Progenitor cell of endocrine pancreas (in vitro differentiated cells): ENCODE measurements around the gene SLC25A41. TPM values are rescaled to one million over a fixed set of nuclear protein-coding genes. Genes with fewer than 3 reads are reported as not detected.

ENCODE experiments used
- DNase-seq: peaks from one replicate; pipeline ENCODE4 v3.0.0; 2021; ENCODE audit warnings: low spot score; ENCODE audit not compliant: unreplicated experiment
- H3K27ac Mint-ChIP-seq: 2 replicates; pipeline ENCODE4 v1.8.0; 2021; ENCODE audit warnings: mild to moderate bottlenecking, moderate library complexity, mixed read lengths
- H3K27me3 Mint-ChIP-seq: 2 replicates; pipeline ENCODE4 v1.8.0; 2021; ENCODE audit warnings: mixed read lengths
- H3K36me3 Mint-ChIP-seq: 2 replicates; pipeline ENCODE4 v1.8.0; 2022; ENCODE audit warnings: mixed read lengths; ENCODE audit not compliant: insufficient read depth
- H3K4me1 Mint-ChIP-seq: 2 replicates; pipeline ENCODE4 v1.8.0; 2021; ENCODE audit warnings: low read depth, mixed read lengths
- H3K4me3 Mint-ChIP-seq: 2 replicates; pipeline ENCODE4 v1.8.0; 2021; ENCODE audit warnings: low read depth, mild to moderate bottlenecking, moderate library complexity, mixed read lengths
- H3K9me3 Mint-ChIP-seq: 2 replicates; pipeline ENCODE4 v1.8.0; 2021; ENCODE audit warnings: low read depth, mixed read lengths
- CTCF ChIP-seq: fragments of 200-600 bp; sonication (generic); IDR thresholded peaks from one replicate; pipeline ENCODE4 v1.5.0; 2021; ENCODE audit warnings: antibody characterized with exemption, mild to moderate bottlenecking; ENCODE audit not compliant: unreplicated experiment
- total RNA-seq: library from RNA; stranded (reverse); gene quantifications from 2 replicates; pipeline ENCODE4 v1.2.1, GENCODE V29; 2021

Gene SLC25A41
- total RNA-seq, 1 donor from 2014 or later = 1.4 TPM

- Mint-ChIP-seq H3K9me3 (no peaks in the 10 kb centered on the region), H3K4me3 (no peak overlapping the region), H3K27me3 (no peaks in the 10 kb centered on the region), H3K4me1 (peaks cover 15% of the 10 kb centered on the region), H3K36me3 (peaks cover 14% of the 10 kb centered on the region), H3K27ac (no peak overlapping the region)
- no peak for TF ChIP-seq CTCF
- no peak for DNase-seq
These were observed 17.9 kb downstream of the SLC25A41 start for GRCh38 chr19:6415591-6416190.

- no peak for DNase-seq
- H3K36me3 Mint-ChIP-seq = peaks cover 13% of the 10 kb centered on the region
- peaks cover 15% of the 10 kb centered on the region for H3K4me1 Mint-ChIP-seq
- no peaks in the 10 kb centered on the region for H3K27me3 Mint-ChIP-seq
- H3K27ac Mint-ChIP-seq = no peak overlapping the region
- no peaks in the 10 kb centered on the region for H3K9me3 Mint-ChIP-seq
- TF ChIP-seq CTCF = no peak
- no peak overlapping the region for H3K4me3 Mint-ChIP-seq
These were observed 18.6 kb downstream of the SLC25A41 start for GRCh38 chr19:6414793-6415590.

GRCh38 chr19:6413721-6414643 is 19.6 kb downstream of the SLC25A41 start:
- no peak for DNase-seq
- Mint-ChIP-seq H3K27ac (peak overlapping the region; percentile 78), H3K36me3 (peaks cover 12% of the 10 kb centered on the region)

GRCh38 chr19:6413291-6413690 is 20.3 kb downstream of the SLC25A41 start:
- H3K27ac Mint-ChIP-seq = peak overlapping the region; percentile 76
- H3K4me1 Mint-ChIP-seq = peaks cover 15% of the 10 kb centered on the region
- peaks cover 10% of the 10 kb centered on the region for H3K36me3 Mint-ChIP-seq
- DNase-seq = no peak
- no peaks in the 10 kb centered on the region for H3K9me3 Mint-ChIP-seq
- H3K27me3 Mint-ChIP-seq = no peaks in the 10 kb centered on the region
- TF ChIP-seq CTCF = no peak
- no peak overlapping the region for H3K4me3 Mint-ChIP-seq

More at GRCh38 chr19:6413721-6414643, 19.6 kb downstream of the SLC25A41 start:
- H3K9me3 Mint-ChIP-seq = no peaks in the 10 kb centered on the region
- peaks cover 15% of the 10 kb centered on the region for H3K4me1 Mint-ChIP-seq
- H3K27me3 Mint-ChIP-seq = no peaks in the 10 kb centered on the region
- no peak overlapping the region for H3K4me3 Mint-ChIP-seq
- TF ChIP-seq CTCF = no peak
